ENCODE data around the gene PAQR4.

The PAQR4 gene

GRCh38 chr16:2964475-2965336, 4.4 kb upstream of the PAQR4 start:
- Histone ChIP-seq H3K9me3 (ENCODE audit: control insufficient read depth, insufficient read depth, low read depth, low read length) (no peaks in the 10 kb centered on the region), H3K4me1 (ENCODE audit: control insufficient read depth, insufficient read depth, low read length) (peaks cover 6% of the 10 kb centered on the region), H3K36me3 (ENCODE audit: control insufficient read depth in 2 of 2, insufficient read depth in 1 of 2, low read length in 2 of 2) (no peaks in the 10 kb centered on the region), H3K4me3 (ENCODE audit: low read depth, low read length) (peak overlapping the region; percentile 37), H3K27ac (ENCODE audit: extremely low read depth, low read depth, low read length) (peak overlapping the region; percentile 12; the same call in 1 of the 2 replicates)
- ChIA-PET POLR2A (interaction anchor here (0.6 to 2.7 kb wide), 12 partner anchors 11 to 186 kb away, joined by 3 to 25 read pairs (median 4); partner anchors contain the start of genes FLYWCH1, FLYWCH2, HCFC1R1 and PKMYT1), CTCF (interaction anchor here (0.6 to 1.0 kb wide), 4 partner anchors 23 to 1972 kb away, joined by 3 to 4 read pairs (median 3); no protein-coding TSS in a partner anchor)
- TF ChIP-seq, protein P1, sequence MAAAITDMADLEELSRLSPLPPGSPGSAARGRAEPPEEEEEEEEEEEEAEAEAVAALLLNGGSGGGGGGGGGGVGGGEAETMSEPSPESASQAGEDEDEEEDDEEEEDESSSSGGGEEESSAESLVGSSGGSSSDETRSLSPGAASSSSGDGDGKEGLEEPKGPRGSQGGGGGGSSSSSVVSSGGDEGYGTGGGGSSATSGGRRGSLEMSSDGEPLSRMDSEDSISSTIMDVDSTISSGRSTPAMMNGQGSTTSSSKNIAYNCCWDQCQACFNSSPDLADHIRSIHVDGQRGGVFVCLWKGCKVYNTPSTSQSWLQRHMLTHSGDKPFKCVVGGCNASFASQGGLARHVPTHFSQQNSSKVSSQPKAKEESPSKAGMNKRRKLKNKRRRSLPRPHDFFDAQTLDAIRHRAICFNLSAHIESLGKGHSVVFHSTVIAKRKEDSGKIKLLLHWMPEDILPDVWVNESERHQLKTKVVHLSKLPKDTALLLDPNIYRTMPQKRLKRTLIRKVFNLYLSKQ (tag by site-specific recombination; IDR thresholded peaks at IDR 0.05; ENCODE audit: borderline replicate concordance), result no peak
- TF ChIP-seq ZNF16 (tag by site-specific recombination; IDR thresholded peaks at IDR 0.05; ENCODE audit: low read depth) (no peak), REPIN1 (tag by site-specific recombination; IDR thresholded peaks at IDR 0.05; ENCODE audit: low read depth) (0 out of 2 replicates have a peak, but pooled peaks have one; percentile 28), ZSCAN5A (tag by site-specific recombination; IDR thresholded peaks at IDR 0.05) (peak; percentile 60; the same call in 1 of the 2 replicates), ZNF18 (tag by site-specific recombination; IDR thresholded peaks at IDR 0.05) (no peak), TCF7L2 (IDR thresholded peaks at IDR 0.05; ENCODE audit: borderline replicate concordance, low read depth, low read length) (no peak), EGR2 (tag by site-specific recombination; IDR thresholded peaks at IDR 0.05; ENCODE audit: low read depth) (peak; percentile 31; the same call in 1 of the 2 replicates), ZBTB7A (tag by site-specific recombination; IDR thresholded peaks at IDR 0.05; ENCODE audit: low read depth) (peak; percentile 77), ZNF600 (tag by site-specific recombination; IDR thresholded peaks at IDR 0.05) (peak; percentile 24; the same call in 1 of the 2 replicates), ZEB2 (tag by site-specific recombination; IDR thresholded peaks at IDR 0.05) (peak; percentile 74), SCRT2 (tag by site-specific recombination; IDR thresholded peaks at IDR 0.05) (no peak), ZSCAN30 (tag by site-specific recombination; IDR thresholded peaks at IDR 0.05) (no peak), ZXDB (tag by site-specific recombination; IDR thresholded peaks at IDR 0.05) (peak; percentile 38), ZBTB21 (tag by site-specific recombination; IDR thresholded peaks at IDR 0.05) (no peak), KLF10 (tag by site-specific recombination; IDR thresholded peaks at IDR 0.05) (peak; percentile 81), SP2 (tag by site-specific recombination; IDR thresholded peaks at IDR 0.05) (peak; percentile 76), ZNF76 (tag by site-specific recombination; IDR thresholded peaks at IDR 0.05; ENCODE audit: borderline replicate concordance, low read depth) (0 out of 2 replicates have a peak, but pooled peaks have one; percentile 11), GLIS2 (tag by site-specific recombination; IDR thresholded peaks at IDR 0.05) (peak; percentile 85), BCL11A (tag by site-specific recombination; IDR thresholded peaks at IDR 0.05; ENCODE audit: low read depth) (peak; percentile 54), ZNF335 (tag by site-specific recombination; conservative IDR thresholded peaks at IDR 0.05) (peak; percentile 59; the same call in 1 of the 2 replicates), ZNF449 (tag by site-specific recombination; IDR thresholded peaks at IDR 0.05) (peak; percentile 61), GLIS1 (tag by site-specific recombination; IDR thresholded peaks at IDR 0.05) (peak; percentile 82), ZNF175 (tag by site-specific recombination; IDR thresholded peaks at IDR 0.05) (no peak), CTCF (tag by site-specific recombination; IDR thresholded peaks at IDR 0.05) (peak; percentile 42; the same call in 1 of the 2 replicates), ZNF140 (tag by site-specific recombination; IDR thresholded peaks at IDR 0.05) (no peak)
- TF ChIP-seq, protein P2, sequence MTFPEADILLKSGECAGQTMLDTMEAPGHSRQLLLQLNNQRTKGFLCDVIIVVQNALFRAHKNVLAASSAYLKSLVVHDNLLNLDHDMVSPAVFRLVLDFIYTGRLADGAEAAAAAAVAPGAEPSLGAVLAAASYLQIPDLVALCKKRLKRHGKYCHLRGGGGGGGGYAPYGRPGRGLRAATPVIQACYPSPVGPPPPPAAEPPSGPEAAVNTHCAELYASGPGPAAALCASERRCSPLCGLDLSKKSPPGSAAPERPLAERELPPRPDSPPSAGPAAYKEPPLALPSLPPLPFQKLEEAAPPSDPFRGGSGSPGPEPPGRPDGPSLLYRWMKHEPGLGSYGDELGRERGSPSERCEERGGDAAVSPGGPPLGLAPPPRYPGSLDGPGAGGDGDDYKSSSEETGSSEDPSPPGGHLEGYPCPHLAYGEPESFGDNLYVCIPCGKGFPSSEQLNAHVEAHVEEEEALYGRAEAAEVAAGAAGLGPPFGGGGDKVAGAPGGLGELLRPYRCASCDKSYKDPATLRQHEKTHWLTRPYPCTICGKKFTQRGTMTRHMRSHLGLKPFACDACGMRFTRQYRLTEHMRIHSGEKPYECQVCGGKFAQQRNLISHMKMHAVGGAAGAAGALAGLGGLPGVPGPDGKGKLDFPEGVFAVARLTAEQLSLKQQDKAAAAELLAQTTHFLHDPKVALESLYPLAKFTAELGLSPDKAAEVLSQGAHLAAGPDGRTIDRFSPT (tag by site-specific recombination; IDR thresholded peaks at IDR 0.05), result peak; percentile 70

Measured in HEK293 (cell line).